T1000 (cell line): ENCODE data around the gene POPDC3.
A peak's percentile ranks its signal among the peaks of the same experiment; 100 is the strongest.

ENCODE experiments used
- DNase-seq: peaks from one replicate; lab custom pipeline; 2025; ENCODE audit warnings: mixed read lengths; lab: John Stamatoyannopoulos, UW

Gene POPDC3

GRCh38 chr6:105151644-105152043, 28.2 kb downstream of the POPDC3 start:
- DNase-seq: no peak

GRCh38 chr6:105138141-105138540, 41.7 kb downstream of the POPDC3 start:
- DNase-seq: no peak

- DNase-seq: no peak
Observed at GRCh38 chr6:105137388-105137787, 42.4 kb downstream of the POPDC3 start.

GRCh38 chr6:105136431-105137350, 43.1 kb downstream of the POPDC3 start:
- DNase-seq: peak; percentile 16

- no peak for DNase-seq
Observed at GRCh38 chr6:105135907-105136430, 43.8 kb downstream of the POPDC3 start.

GRCh38 chr6:105135056-105135455, 44.8 kb downstream of the POPDC3 start:
- DNase-seq: no peak

- no peak for DNase-seq
Observed at GRCh38 chr6:105122717-105123116, 57.1 kb downstream of the POPDC3 start.

GRCh38 chr6:105121981-105122380, 57.8 kb downstream of the POPDC3 start:
- DNase-seq: no peak

GRCh38 chr6:105120570-105120969, 59.2 kb downstream of the POPDC3 start:
- no peak for DNase-seq

GRCh38 chr6:105116150-105116549, 63.7 kb downstream of the POPDC3 start:
- no peak for DNase-seq

GRCh38 chr6:105113422-105113821, 66.4 kb downstream of the POPDC3 start:
- no peak for DNase-seq

- no peak for DNase-seq
Observed at GRCh38 chr6:105112577-105112976, 67.2 kb downstream of the POPDC3 start.

- DNase-seq: no peak
Observed at GRCh38 chr6:105111871-105112270, 67.9 kb downstream of the POPDC3 start.

GRCh38 chr6:105111105-105111504, 68.7 kb downstream of the POPDC3 start:
- no peak for DNase-seq

- DNase-seq: no peak
Observed at GRCh38 chr6:105109955-105110895, 69.6 kb downstream of the POPDC3 start.

GRCh38 chr6:105108631-105109262, 71.1 kb downstream of the POPDC3 start:
- DNase-seq: no peak
